Measurements from ENCODE around the gene HIF3A. TPM values are rescaled to one million over a fixed set of nuclear protein-coding genes. Genes with fewer than 3 reads are reported as not detected.

The HIF3A gene
- total RNA-seq, 1 donor: not detected

GRCh38 chr19:46355234-46356148 lies 58.6 kb downstream of the HIF3A start:
- H3K9me3 ChIP-seq (ENCODE audit: low read depth, low read length): no peaks in the 10 kb centered on the region
- no peaks in the 10 kb centered on the region for H3K27me3 ChIP-seq (ENCODE audit: insufficient read depth, low read length)
- peaks cover 19% of the 10 kb centered on the region for H3K4me1 ChIP-seq (ENCODE audit: insufficient read depth, low read length)
- H3K4me3 ChIP-seq (ENCODE audit: low read length): no peak overlapping the region

DNA sequence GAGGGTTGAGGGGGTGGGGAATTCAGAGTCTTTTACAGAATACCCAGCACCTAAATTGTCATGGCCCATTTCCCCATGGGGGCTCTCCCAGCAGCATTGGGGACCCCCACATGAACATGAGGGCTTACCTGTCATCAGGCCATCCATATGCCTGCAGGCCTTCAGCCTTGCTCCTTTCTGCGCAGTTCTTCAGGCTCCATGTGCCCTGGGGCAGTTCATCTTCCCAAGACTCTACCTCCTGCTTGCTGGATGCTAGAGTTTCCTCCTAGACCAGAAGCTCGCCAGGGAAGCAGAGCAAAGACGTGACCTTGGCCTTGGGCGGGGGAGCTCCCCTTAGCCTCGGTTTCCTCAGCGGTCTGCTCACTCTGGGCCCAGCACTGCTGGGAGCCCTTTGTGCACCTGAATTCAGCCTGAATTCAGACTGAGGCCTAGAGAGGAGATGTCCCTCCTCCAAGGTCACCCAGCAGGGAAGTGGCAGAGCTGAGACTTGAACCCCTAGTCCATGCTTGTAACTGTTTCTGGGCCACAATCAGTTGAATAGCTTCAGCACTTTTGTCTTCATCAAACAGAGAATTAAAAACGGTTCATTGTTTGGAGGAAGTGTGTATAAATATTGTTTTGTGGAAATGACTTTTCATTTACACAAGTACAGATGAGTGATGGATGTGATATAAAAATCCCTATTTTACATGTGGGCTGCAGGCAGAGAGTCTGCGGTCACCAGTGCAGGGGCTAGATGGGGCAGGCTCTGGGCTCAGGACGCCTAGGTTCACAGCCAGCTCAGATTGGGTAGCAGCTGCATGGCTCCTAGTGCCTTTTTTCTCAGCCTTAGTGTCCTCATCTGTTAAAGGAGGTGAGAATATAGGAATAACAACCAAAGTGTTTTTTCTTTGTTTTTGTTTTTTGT lies 59.6 kb downstream of the HIF3A start:
- Histone ChIP-seq H3K27me3 (ENCODE audit: insufficient read depth, low read length) (no peaks in the 10 kb centered on the region), H3K4me1 (ENCODE audit: insufficient read depth, low read length) (peaks cover 13% of the 10 kb centered on the region), H3K9me3 (ENCODE audit: low read depth, low read length) (no peaks in the 10 kb centered on the region), H3K4me3 (ENCODE audit: low read length) (no peak overlapping the region)

- Histone ChIP-seq H3K4me1 (ENCODE audit: insufficient read depth, low read length) (peaks cover 3% of the 10 kb centered on the region), H3K4me3 (ENCODE audit: low read length) (no peak overlapping the region), H3K27me3 (ENCODE audit: insufficient read depth, low read length) (no peaks in the 10 kb centered on the region), H3K9me3 (ENCODE audit: low read depth, low read length) (no peaks in the 10 kb centered on the region)
Observed at GRCh38 chr19:46357846-46358583, 61.2 kb downstream of the HIF3A start.

GRCh38 chr19:46361915-46362314 lies 65.1 kb downstream of the HIF3A start:
- peaks cover 3% of the 10 kb centered on the region for H3K4me1 ChIP-seq (ENCODE audit: insufficient read depth, low read length)
- H3K9me3 ChIP-seq (ENCODE audit: low read depth, low read length): no peaks in the 10 kb centered on the region
- no peak overlapping the region for H3K4me3 ChIP-seq (ENCODE audit: low read length)
- H3K27me3 ChIP-seq (ENCODE audit: insufficient read depth, low read length): no peaks in the 10 kb centered on the region

- peaks cover 3% of the 10 kb centered on the region for H3K4me1 ChIP-seq (ENCODE audit: insufficient read depth, low read length)
- H3K27me3 ChIP-seq (ENCODE audit: insufficient read depth, low read length): no peaks in the 10 kb centered on the region
- no peak overlapping the region for H3K4me3 ChIP-seq (ENCODE audit: low read length)
- no peaks in the 10 kb centered on the region for H3K9me3 ChIP-seq (ENCODE audit: low read depth, low read length)
Observed at GRCh38 chr19:46364359-46364758, 67.5 kb downstream of the HIF3A start.

DNA sequence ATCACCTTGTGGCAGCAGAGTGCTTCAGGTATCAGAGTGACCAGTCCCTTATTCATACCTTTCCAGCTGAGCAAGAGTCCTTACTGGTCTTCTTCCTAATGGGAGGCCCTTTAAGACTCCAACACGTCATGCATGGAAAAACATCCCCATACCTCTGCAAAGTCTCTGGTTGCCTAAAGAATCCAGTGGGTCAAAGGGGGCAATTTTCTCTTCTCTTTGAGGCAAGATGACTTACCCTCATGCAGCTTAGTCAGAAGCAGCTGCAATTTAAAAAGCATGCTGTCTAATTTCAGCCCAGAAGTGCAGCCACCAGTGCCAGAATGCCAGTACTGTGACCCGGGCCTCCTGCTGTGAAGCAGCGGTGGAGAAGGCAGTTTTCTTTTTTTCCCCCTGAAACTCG lies 68.7 kb downstream of the HIF3A start:
- H3K4me1 ChIP-seq (ENCODE audit: insufficient read depth, low read length): peaks cover 3% of the 10 kb centered on the region
- no peak overlapping the region for H3K4me3 ChIP-seq (ENCODE audit: low read length)
- H3K9me3 ChIP-seq (ENCODE audit: low read depth, low read length): no peaks in the 10 kb centered on the region
- no peaks in the 10 kb centered on the region for H3K27me3 ChIP-seq (ENCODE audit: insufficient read depth, low read length)

DNA sequence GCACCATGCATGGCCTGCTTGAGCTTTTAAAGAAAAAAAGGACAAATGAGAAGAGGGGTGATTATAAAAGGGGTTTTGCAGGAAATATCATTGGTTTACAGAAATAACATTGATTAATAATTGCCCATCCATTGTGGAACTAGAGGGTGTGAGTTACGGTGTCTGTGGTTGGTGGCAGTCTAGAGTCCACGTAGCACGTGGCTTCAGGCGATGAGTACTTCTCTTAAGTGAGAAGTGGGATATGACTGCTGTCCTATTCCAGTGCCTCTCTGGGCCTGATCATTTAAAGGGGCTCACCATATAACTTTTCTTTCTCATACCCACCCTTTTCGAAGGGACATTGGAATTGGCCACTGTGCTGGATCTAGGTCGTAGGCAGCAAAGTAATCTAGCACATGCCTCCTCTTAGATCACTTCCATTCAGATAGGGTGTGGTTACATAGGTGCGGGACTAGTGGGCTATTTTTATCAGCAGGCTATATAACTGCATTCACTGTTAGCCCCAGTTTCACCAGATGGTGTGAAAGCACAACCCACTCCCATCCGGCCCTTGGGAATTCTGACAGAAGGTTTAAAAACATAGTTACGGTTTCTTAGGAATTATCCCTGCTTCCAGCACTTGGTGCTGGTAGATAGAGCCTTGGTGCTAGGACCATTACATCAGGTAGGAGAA lies 69.9 kb downstream of the HIF3A start:
- no peaks in the 10 kb centered on the region for H3K9me3 ChIP-seq (ENCODE audit: low read depth, low read length)
- H3K27me3 ChIP-seq (ENCODE audit: insufficient read depth, low read length): no peaks in the 10 kb centered on the region
- peaks cover 3% of the 10 kb centered on the region for H3K4me1 ChIP-seq (ENCODE audit: insufficient read depth, low read length)
- H3K4me3 ChIP-seq (ENCODE audit: low read length): no peak overlapping the region

DNA sequence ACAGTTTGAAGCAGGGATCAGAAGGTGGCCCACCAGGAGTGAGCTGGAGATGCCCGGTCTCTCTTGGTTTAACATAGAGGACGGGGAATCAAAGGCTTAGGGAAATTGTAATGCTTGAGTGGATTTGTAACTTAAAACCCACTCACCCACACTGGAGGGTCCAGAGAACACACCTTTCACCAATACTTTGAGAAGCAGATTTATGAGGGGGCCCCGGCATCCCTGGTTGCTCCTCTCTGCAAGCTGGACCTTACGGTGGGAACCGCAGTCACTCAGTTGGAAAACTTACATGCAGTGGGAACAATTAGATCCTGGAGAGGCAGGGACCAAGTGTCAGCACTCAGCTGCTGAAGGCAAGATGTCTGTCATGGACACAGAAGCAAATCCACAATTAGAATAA lies 70.6 kb downstream of the HIF3A start:
- Histone ChIP-seq H3K4me1 (ENCODE audit: insufficient read depth, low read length) (peaks cover 4% of the 10 kb centered on the region), H3K4me3 (ENCODE audit: low read length) (no peak overlapping the region), H3K9me3 (ENCODE audit: low read depth, low read length) (no peaks in the 10 kb centered on the region), H3K27me3 (ENCODE audit: insufficient read depth, low read length) (no peaks in the 10 kb centered on the region)

- H3K4me3 ChIP-seq (ENCODE audit: low read length): no peak overlapping the region
- H3K9me3 ChIP-seq (ENCODE audit: low read depth, low read length): no peaks in the 10 kb centered on the region
- peaks cover 4% of the 10 kb centered on the region for H3K4me1 ChIP-seq (ENCODE audit: insufficient read depth, low read length)
- H3K27me3 ChIP-seq (ENCODE audit: insufficient read depth, low read length): no peaks in the 10 kb centered on the region
Observed at GRCh38 chr19:46368116-46368515, 71.3 kb downstream of the HIF3A start.

DNA sequence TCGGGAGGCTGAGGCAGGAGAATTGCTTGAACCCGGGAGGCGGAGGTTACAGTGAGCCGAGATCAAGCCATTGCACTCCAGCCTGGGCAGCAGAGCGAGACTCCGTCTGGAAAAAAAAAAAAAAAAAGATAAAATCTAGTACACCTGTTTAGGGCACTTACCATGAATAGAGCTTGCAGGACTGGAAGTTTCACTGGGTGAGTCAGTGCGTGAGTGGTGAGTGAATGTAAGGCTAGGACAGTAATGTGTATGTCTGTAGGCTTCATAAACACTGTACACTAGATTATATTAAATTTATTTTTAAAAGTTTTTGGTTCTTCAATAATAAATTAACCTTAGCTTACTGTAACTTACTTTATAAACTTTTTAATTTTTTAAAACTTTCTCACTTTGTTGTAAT lies 73.0 kb downstream of the HIF3A start:
- Histone ChIP-seq H3K4me3 (ENCODE audit: low read length) (no peak overlapping the region), H3K27me3 (ENCODE audit: insufficient read depth, low read length) (no peaks in the 10 kb centered on the region), H3K9me3 (ENCODE audit: low read depth, low read length) (no peaks in the 10 kb centered on the region), H3K4me1 (ENCODE audit: insufficient read depth, low read length) (peaks cover 4% of the 10 kb centered on the region)

GRCh38 chr19:46371371-46371901 lies 74.6 kb downstream of the HIF3A start:
- no peak overlapping the region for H3K4me3 ChIP-seq (ENCODE audit: low read length)
- H3K27me3 ChIP-seq (ENCODE audit: insufficient read depth, low read length): no peaks in the 10 kb centered on the region
- no peaks in the 10 kb centered on the region for H3K9me3 ChIP-seq (ENCODE audit: low read depth, low read length)
- peaks cover 4% of the 10 kb centered on the region for H3K4me1 ChIP-seq (ENCODE audit: insufficient read depth, low read length)

DNA sequence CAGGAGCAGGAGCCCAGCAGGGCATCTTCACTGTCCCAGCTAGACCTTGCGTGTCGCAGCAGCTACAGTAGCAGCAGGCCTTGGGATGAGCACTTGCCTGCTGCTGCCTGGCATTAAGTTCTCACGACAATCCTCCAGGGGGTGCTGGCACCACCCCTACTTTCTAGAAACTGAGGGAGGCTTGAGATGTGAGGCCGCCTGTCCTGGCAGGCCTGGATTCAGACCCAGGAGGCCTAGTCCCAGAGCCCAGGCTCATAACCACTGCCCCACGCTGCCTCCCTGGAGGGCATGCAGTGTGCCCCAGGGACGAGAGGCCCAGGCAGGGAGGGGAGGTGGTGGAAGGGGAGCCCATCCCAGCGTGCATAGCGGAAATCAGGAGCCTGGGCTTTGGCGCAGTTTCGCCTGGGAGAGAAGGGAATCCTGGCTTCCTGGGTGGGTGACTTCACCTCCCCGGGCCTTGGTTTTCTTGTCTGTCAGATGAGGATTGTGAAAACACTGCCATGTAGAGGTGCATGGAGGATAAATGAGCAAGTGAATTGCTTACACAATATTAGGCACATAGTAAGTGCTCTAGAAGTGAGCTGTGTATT lies 76.2 kb downstream of the HIF3A start:
- H3K4me1 ChIP-seq (ENCODE audit: insufficient read depth, low read length): peaks cover 4% of the 10 kb centered on the region
- no peaks in the 10 kb centered on the region for H3K27me3 ChIP-seq (ENCODE audit: insufficient read depth, low read length)
- H3K4me3 ChIP-seq (ENCODE audit: low read length): no peak overlapping the region
- no peaks in the 10 kb centered on the region for H3K9me3 ChIP-seq (ENCODE audit: low read depth, low read length)

GRCh38 chr19:46373491-46374359 lies 76.9 kb downstream of the HIF3A start:
- Histone ChIP-seq H3K27me3 (ENCODE audit: insufficient read depth, low read length) (no peaks in the 10 kb centered on the region), H3K9me3 (ENCODE audit: low read depth, low read length) (no peaks in the 10 kb centered on the region), H3K4me1 (ENCODE audit: insufficient read depth, low read length) (peaks cover 4% of the 10 kb centered on the region), H3K4me3 (ENCODE audit: low read length) (no peak overlapping the region)

Data from mononuclear cell (primary cell).